Esophagus squamous epithelium (tissue), 5 donors: ENCODE data around the gene ETS2. TPM values are rescaled to one million over a fixed set of nuclear protein-coding genes. Genes with fewer than 3 reads are reported as not detected.

Experiments used
- DNase-seq: peaks from one replicate; lab custom pipeline; 2025; lab: John Stamatoyannopoulos, UW
- H3K27ac ChIP-seq, 4 donors: fragments of 200-600 bp; sonication (generic); one replicate each; pipeline ENCODE4 v1.5.1; 2016 to 2019; ENCODE audit warnings: mild to moderate bottlenecking in 1 of 4
- H3K27me3 ChIP-seq, 4 donors: fragments of 200-600 bp; sonication (generic); 1 replicate in 3 of 4; 2 replicates in 1 of 4; pipeline versions ENCODE4 v1.5.1 to v1.6.0; 2017 to 2021; ENCODE audit warnings: antibody characterized with exemption in 1 of 4
- H3K36me3 ChIP-seq, 3 donors: fragments of 200-600 bp; sonication (generic); one replicate each; pipeline ENCODE4 v1.5.1; 2016 to 2019
- H3K4me1 ChIP-seq, 3 donors: fragments of 200-600 bp; sonication (generic); one replicate each; pipeline ENCODE4 v1.5.1; 2017 to 2019
- H3K4me3 ChIP-seq, 4 donors: fragments of 200-600 bp; sonication (generic); 1 replicate in 3 of 4; 2 replicates in 1 of 4; pipeline ENCODE4 v1.5.1; 2016 to 2019; ENCODE audit warnings: mild to moderate bottlenecking in 2 of 4, moderate library complexity in 1 of 4
- H3K9me3 ChIP-seq, 3 donors: fragments of 200-600 bp; sonication (generic); one replicate each; pipeline ENCODE4 v1.5.1; 2016 to 2019
- POLR2A ChIP-seq, 4 donors: fragments of 450-650 bp; IDR thresholded peaks; one replicate each; pipeline ENCODE4 v1.6.1; 2017; ENCODE audit warnings: antibody characterized with exemption in 4 of 4, mild to moderate bottlenecking in 4 of 4, moderate library complexity in 3 of 4
- WGBS, 2 donors: methylation state at CpG; one replicate each; pipeline ENCODE4 v1.1.5; 2018; 5-methylcytosine and 5-hydroxymethylcytosine counted together
- intact Hi-C: fragments of 100-400 bp; cut with DNase I; formaldehyde crosslinking; loops from one replicate; pipeline ENCODE4 v1.15.0; 2022
- total RNA-seq, 4 donors: library from RNA; depleted of rRNA; stranded (reverse); fragments of >200 nt; gene quantifications; one replicate each; pipeline ENCODE4 v1.1.0, GENCODE V29; 2016
- TF ChIP-seq, protein P1 (sequence below), 6 experiments: fragments of 450-650 bp in 4 of 6; fragments of 200-600 bp in 2 of 6; sonication (generic) in 2 of 6; IDR thresholded peaks; one replicate each; pipeline ENCODE4 v1.5.1; 2016 to 2019; ENCODE audit warnings: antibody characterized with exemption in 6 of 6, mild to moderate bottlenecking in 4 of 6, moderate library complexity in 4 of 6
- donor health status: DM: yes; HTN: yes; CAD: no.

ETS2 gene
- total RNA-seq, 4 donors from 2014 or later = 67.5 to 118 (median 78.8) TPM

- Histone ChIP-seq H3K9me3 (no peaks in the 10 kb centered on the region), H3K4me1 (peaks cover 12 to 49% (median 18%) of the 10 kb centered on the region in 3 donors), H3K36me3 (no peaks in the 10 kb centered on the region), H3K27me3 (no peaks in the 10 kb centered on the region), H3K27ac (peak overlapping the region in 1 of 4 donors; percentile 47), H3K4me3 (no peak overlapping the region)
- no peak for TF ChIP-seq POLR2A (IDR thresholded peaks at IDR 0.05)
- TF ChIP-seq, protein P1, sequence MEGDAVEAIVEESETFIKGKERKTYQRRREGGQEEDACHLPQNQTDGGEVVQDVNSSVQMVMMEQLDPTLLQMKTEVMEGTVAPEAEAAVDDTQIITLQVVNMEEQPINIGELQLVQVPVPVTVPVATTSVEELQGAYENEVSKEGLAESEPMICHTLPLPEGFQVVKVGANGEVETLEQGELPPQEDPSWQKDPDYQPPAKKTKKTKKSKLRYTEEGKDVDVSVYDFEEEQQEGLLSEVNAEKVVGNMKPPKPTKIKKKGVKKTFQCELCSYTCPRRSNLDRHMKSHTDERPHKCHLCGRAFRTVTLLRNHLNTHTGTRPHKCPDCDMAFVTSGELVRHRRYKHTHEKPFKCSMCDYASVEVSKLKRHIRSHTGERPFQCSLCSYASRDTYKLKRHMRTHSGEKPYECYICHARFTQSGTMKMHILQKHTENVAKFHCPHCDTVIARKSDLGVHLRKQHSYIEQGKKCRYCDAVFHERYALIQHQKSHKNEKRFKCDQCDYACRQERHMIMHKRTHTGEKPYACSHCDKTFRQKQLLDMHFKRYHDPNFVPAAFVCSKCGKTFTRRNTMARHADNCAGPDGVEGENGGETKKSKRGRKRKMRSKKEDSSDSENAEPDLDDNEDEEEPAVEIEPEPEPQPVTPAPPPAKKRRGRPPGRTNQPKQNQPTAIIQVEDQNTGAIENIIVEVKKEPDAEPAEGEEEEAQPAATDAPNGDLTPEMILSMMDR (IDR thresholded peaks at IDR 0.05) = no peak
- no peak for DNase-seq
- 72 to 92% methylated on average over 7 of the region's 7 CpGs for WGBS, 2 donors
- intact Hi-C loops = no loop called here
Observed at GRCh38 chr21:38760762-38761155, 45.0 kb upstream of the ETS2 start.

DNA sequence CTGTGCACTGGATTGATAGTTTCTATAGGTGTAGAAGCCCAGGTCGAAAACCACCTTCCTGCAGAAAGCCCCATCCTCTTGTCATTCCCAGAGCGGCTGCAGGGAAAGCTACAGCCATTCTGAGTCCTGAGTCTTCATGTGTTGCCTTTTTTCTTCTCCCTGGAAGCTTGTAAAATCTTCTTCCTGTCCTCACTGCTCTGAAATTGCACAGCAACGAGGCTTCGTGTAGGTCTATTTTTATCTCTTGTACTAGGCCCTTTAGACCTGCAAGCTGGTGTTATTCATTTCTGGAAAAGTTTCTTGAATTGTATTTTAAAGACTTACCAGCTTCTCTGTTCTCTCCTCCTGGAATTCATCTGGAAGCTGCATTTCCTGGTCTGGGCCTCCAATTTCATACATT, 44.2 kb upstream of the ETS2 start:
- H3K4me3 ChIP-seq = no peak overlapping the region
- H3K9me3 ChIP-seq = no peaks in the 10 kb centered on the region
- 53 to 71% methylated on average over 4 of the region's 4 CpGs for WGBS, 2 donors
- H3K4me1 ChIP-seq = peaks cover 8 to 44% (median 13%) of the 10 kb centered on the region in 3 donors
- no peaks in the 10 kb centered on the region for H3K27me3 ChIP-seq
- peak overlapping the region in 1 of 4 donors; percentile 25 for H3K27ac ChIP-seq
- TF ChIP-seq, protein P1 (IDR thresholded peaks at IDR 0.05) = no peak
- TF ChIP-seq POLR2A (IDR thresholded peaks at IDR 0.05) = no peak
- H3K36me3 ChIP-seq = no peaks in the 10 kb centered on the region
- DNase-seq = no peak
- intact Hi-C loops = no loop called here

DNA sequence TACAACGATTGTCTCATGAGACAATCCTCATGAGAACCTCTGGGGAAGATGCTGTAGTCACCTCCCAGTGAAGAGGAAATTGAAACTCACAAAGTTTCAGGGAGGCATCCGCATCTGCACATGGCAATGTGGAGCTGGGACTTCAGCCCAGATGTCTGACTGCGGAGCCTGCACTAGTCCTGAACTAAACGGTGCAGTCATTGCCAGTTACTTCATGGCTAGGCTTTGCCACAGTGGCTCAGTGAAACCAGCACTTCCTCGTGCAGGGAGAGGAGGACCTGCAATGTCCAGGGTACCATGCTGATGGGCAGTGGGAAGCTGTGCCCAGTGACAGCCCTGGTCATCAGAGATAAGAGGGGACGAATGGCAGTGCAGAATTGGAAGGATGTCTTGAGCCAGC, 40.7 kb upstream of the ETS2 start:
- H3K4me3 ChIP-seq = no peak overlapping the region
- TF ChIP-seq, protein P1 (IDR thresholded peaks at IDR 0.05) = no peak
- no peak for TF ChIP-seq POLR2A (IDR thresholded peaks at IDR 0.05)
- H3K36me3 ChIP-seq = no peaks in the 10 kb centered on the region
- no peaks in the 10 kb centered on the region for H3K9me3 ChIP-seq
- peaks cover under 1 to 52% (median 12%) of the 10 kb centered on the region in 3 donors for H3K4me1 ChIP-seq
- DNase-seq = no peak
- H3K27ac ChIP-seq = no peak overlapping the region
- intact Hi-C loops = no loop called here
- no peaks in the 10 kb centered on the region for H3K27me3 ChIP-seq
- 82 to 85% methylated on average over 2 to 5 of the region's 6 CpGs for WGBS, 2 donors

GRCh38 chr21:38766987-38767722, 38.6 kb upstream of the ETS2 start:
- Histone ChIP-seq H3K4me1 (peaks cover 0 to 33% (median 12%) of the 10 kb centered on the region in 3 donors), H3K36me3 (no peaks in the 10 kb centered on the region), H3K4me3 (peak overlapping the region; percentile 7 to 52 (median 32)), H3K27me3 (no peaks in the 10 kb centered on the region), H3K27ac (peak overlapping the region; percentile 61 to 76 (median 66)), H3K9me3 (no peaks in the 10 kb centered on the region)
- intact Hi-C loops = no loop called here
- TF ChIP-seq, protein P1 (IDR thresholded peaks at IDR 0.05) = no peak
- no peak for TF ChIP-seq POLR2A (IDR thresholded peaks at IDR 0.05)
- DNase-seq = no peak
- WGBS, 2 donors = 19 to 30% methylated on average over 13 of the region's 13 CpGs

- no peaks in the 10 kb centered on the region for H3K9me3 ChIP-seq
- TF ChIP-seq, protein P1 (IDR thresholded peaks at IDR 0.05) = no peak
- TF ChIP-seq POLR2A (IDR thresholded peaks at IDR 0.05) = no peak
- DNase-seq = no peak
- no peaks in the 10 kb centered on the region for H3K36me3 ChIP-seq
- intact Hi-C loops = no loop called here
- H3K27ac ChIP-seq = peak overlapping the region; percentile 2 to 76 (median 55)
- WGBS, 2 donors = 60 to 71% methylated on average over 10 to 13 of the region's 13 CpGs
- no peak overlapping the region for H3K4me3 ChIP-seq
- peaks cover 5 to 46% (median 20%) of the 10 kb centered on the region in 3 donors for H3K4me1 ChIP-seq
- no peaks in the 10 kb centered on the region for H3K27me3 ChIP-seq
Observed at GRCh38 chr21:38768471-38769063, 37.2 kb upstream of the ETS2 start.
